B cell (primary cell): Measurements from ENCODE around the gene NCAPH2. TPM values are rescaled to one million over a fixed set of nuclear protein-coding genes. Genes with fewer than 3 reads are reported as not detected.

Experiments used
- ATAC-seq: fragments of 200-7000 bp; cut with Tn5 transposase; one replicate; pipeline ENCODE4 v1.10.0; 2021; ENCODE audit warnings: low read depth, mild to moderate bottlenecking, moderate number of reproducible peaks, moderate library complexity
- CTCF ChIA-PET: fragments of 350-600 bp; sonication (Branson Sonifier 250); formaldehyde crosslinking; loops from one replicate; lab custom pipeline; 2021; ENCODE audit warnings: antibody characterized with exemption, inconsistent platforms; lab: Charles Lee
- POLR2A ChIA-PET: fragments of 350-600 bp; sonication (Branson Sonifier 250); formaldehyde crosslinking; loops from one replicate; lab custom pipeline; 2021; ENCODE audit warnings: antibody characterized with exemption; lab: Charles Lee
- DNase-seq: peaks from one replicate; pipeline ENCODE4 v3.0.0; 2013
- H2AFZ ChIP-seq: 2 replicates; pipeline ENCODE4 v1.6.1; 2012; ENCODE audit warnings: mild to moderate bottlenecking, low read depth, low read length; ENCODE audit not compliant: insufficient read depth, poor library complexity, severe bottlenecking
- H3K27ac ChIP-seq, 2 donors: 1 replicate in 1 of 2; 2 replicates in 1 of 2; pipeline ENCODE4 v1.5.1; 2012 to 2013; ENCODE audit warnings: low read length in 2 of 2, mild to moderate bottlenecking in 2 of 2, moderate library complexity in 1 of 2
- H3K27me3 ChIP-seq, 4 experiments: fragments of 200-600 bp in 1 of 4; sonication (generic) in 1 of 4; replicated peaks in 1 of 4; 1 replicate in 2 of 4; 2 replicates in 2 of 4; pipeline versions ENCODE4 v1.6.1 to v1.7.0; 2013 to 2016; ENCODE audit warnings: low read length in 3 of 4, mild to moderate bottlenecking in 2 of 4, mixed read lengths in 1 of 4, moderate library complexity in 1 of 4; ENCODE audit not compliant: insufficient read depth in 4 of 4, control insufficient read depth in 3 of 4; ENCODE audit errors: control extremely low read depth in 1 of 4
- H3K36me3 ChIP-seq, 2 experiments: replicated peaks in 1 of 2; 1 replicate in 1 of 2; 2 replicates in 1 of 2; pipeline versions ENCODE4 v1.6.1 to v1.7.1; 2013; ENCODE audit warnings: low read length in 1 of 2; ENCODE audit not compliant: insufficient read depth in 2 of 2, control insufficient read depth in 1 of 2; ENCODE audit errors: control extremely low read depth in 1 of 2, extremely low read depth in 1 of 2
- H3K4me1 ChIP-seq, 2 donors: fragments of 200-600 bp in 1 of 2; sonication (generic) in 1 of 2; 1 replicate in 1 of 2; 2 replicates in 1 of 2; pipeline versions ENCODE4 v1.5.1 to v1.6.1; 2013 to 2017; ENCODE audit warnings: low read length in 2 of 2; ENCODE audit not compliant: control insufficient read depth in 2 of 2, insufficient read depth in 2 of 2
- H3K4me2 ChIP-seq: replicated peaks from 2 replicates; pipeline ENCODE3; 2012; ENCODE audit warnings: mild to moderate bottlenecking, low read depth, low read length; ENCODE audit not compliant: poor library complexity, severe bottlenecking
- H3K4me3 ChIP-seq, 5 experiments: fragments of 200-600 bp in 1 of 5; sonication (generic) in 1 of 5; 1 replicate in 3 of 5; 2 replicates in 2 of 5; pipeline versions ENCODE4 v1.5.1 to v1.7.0; 2011 to 2016; ENCODE audit warnings: low read length in 4 of 5, mild to moderate bottlenecking in 4 of 5, low read depth in 2 of 5, control low read depth in 1 of 5, moderate library complexity in 1 of 5; ENCODE audit not compliant: insufficient read depth in 1 of 5; ENCODE audit errors: control extremely low read depth in 1 of 5, extremely low read depth in 1 of 5
- H3K79me2 ChIP-seq: fragments of 200-600 bp; sonication (generic); one replicate; pipeline ENCODE4 v1.6.0; 2016; ENCODE audit warnings: low read length; ENCODE audit not compliant: control insufficient read depth, insufficient read depth
- H3K9ac ChIP-seq: fragments of 200-600 bp; sonication (generic); 2 replicates; pipeline ENCODE4 v1.6.1; 2017; ENCODE audit warnings: mild to moderate bottlenecking, low read length, moderate library complexity
- H3K9me3 ChIP-seq, 3 donors: one replicate each; pipeline versions ENCODE4 v1.6.1 to v1.7.1; 2013; ENCODE audit warnings: low read length in 2 of 3; ENCODE audit not compliant: control insufficient read depth in 2 of 3, insufficient read depth in 1 of 3; ENCODE audit errors: control extremely low read depth in 1 of 3
- H4K20me1 ChIP-seq: 2 replicates; pipeline ENCODE4 v1.6.0; 2012; ENCODE audit warnings: mild to moderate bottlenecking, low read length; ENCODE audit not compliant: insufficient read depth, control insufficient read depth, poor library complexity, severe bottlenecking
- H3K27ac Mint-ChIP-seq: one replicate; pipeline ENCODE4 v1.8.0; 2021; ENCODE audit warnings: mixed read lengths
- H3K27me3 Mint-ChIP-seq: one replicate; pipeline ENCODE4 v1.8.0; 2021; ENCODE audit warnings: mixed read lengths
- H3K4me1 Mint-ChIP-seq: one replicate; pipeline ENCODE4 v1.8.0; 2021; ENCODE audit warnings: mixed read lengths
- H3K4me3 Mint-ChIP-seq: one replicate; pipeline ENCODE4 v1.8.0; 2021; ENCODE audit warnings: mixed read lengths
- H3K9me3 Mint-ChIP-seq: one replicate; pipeline ENCODE4 v1.8.0; 2022; ENCODE audit warnings: mixed read lengths; ENCODE audit not compliant: insufficient read depth
- CTCF ChIP-seq: fragments of 200-600 bp; IDR thresholded peaks from one replicate; pipeline ENCODE4 v1.8.0; 2022; ENCODE audit warnings: antibody characterized with exemption, mild to moderate bottlenecking
- EZH2 ChIP-seq: IDR thresholded peaks from 2 replicates; pipeline ENCODE4 v1.6.1; 2012; ENCODE audit warnings: borderline replicate concordance, low read depth, mild to moderate bottlenecking, moderate library complexity, low read length; ENCODE audit not compliant: insufficient read depth, poor library complexity, severe bottlenecking
- WGBS: methylation state at CpG from one replicate; pipeline ENCODE4 v1.1.5; 2013; ENCODE audit warnings: missing lambda C conversion rate; ENCODE audit not compliant: insufficient coverage; 5-methylcytosine and 5-hydroxymethylcytosine counted together
- intact Hi-C: fragments of 100-400 bp; cut with micrococcal nuclease; formaldehyde crosslinking; loops from one replicate; pipeline ENCODE4 v1.10.0; 2022
- polyA plus RNA-seq: library from polyadenylated mRNA; depleted of rRNA; stranded (reverse); fragments of >200 nt; gene quantifications from 2 replicates; pipeline ENCODE4 v1.2.3, GENCODE V29; 2012
- total RNA-seq, 2 donors: library from RNA; stranded (reverse); fragments of 120-200 nt in 1 of 2; gene quantifications; 1 replicate in 1 of 2; 2 replicates in 1 of 2; pipeline versions ENCODE4 v1.2.3 to v1.2.4, GENCODE V29; 2013 to 2022

Gene NCAPH2
- total and polyA plus RNA-seq, 2 donors (not counting 1 experiment from before 2014, with no cell fraction given): 47.1 to 76.9 TPM

DNA sequence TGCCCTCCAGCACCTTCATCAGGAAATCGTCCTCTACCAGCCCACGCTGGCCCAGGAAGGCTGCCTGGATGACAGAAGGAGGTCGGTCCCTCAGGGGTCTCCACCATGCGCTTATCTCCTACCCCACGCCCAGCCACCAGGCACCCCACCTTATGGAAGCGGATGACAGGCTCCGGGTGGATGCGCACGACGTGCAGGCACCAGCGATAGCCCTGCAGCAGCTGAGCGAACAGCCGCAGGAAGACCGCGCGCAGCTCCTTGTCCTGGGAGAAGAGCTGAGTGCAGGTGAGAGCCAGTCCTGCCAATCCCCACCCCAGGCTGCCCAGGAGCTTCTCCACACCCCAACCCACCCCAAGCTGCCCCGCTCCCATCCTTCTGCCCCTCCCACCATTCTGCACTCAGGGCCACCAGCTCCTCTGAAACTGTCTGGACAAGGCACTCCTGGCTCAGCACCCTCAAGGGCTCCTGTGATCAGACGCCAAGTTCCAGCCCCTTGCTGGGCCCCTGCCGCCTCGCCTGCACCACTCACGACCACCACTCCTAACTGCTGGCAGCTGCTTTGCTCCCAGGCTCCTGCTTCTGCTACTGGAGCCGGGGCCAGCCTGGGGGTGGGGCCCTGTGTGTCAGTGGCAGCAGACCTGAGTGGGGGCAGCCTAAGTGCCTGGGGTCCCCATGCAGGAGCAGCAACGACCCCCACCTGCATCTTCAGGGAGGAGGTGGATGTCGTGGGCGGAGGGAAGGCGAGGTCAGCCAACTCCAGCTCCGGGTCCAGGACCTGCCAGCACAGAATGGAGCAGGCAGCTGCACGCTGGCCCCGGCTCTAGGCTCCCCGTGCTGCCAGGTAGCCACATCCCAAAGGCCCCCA, 42.7 kb upstream of the NCAPH2 start:
- ChIA-PET CTCF (interaction anchor here (2.0 to 2.5 kb wide), 2 partner anchors 15 to 32 kb away, joined by 7 to 8 read pairs; no protein-coding TSS in a partner anchor), POLR2A (no interaction called here)
- Mint-ChIP-seq H3K9me3 (no peaks in the 10 kb centered on the region), H3K4me1 (peaks cover 30% of the 10 kb centered on the region), H3K27ac (no peak overlapping the region), H3K4me3 (no peak overlapping the region), H3K27me3 (no peaks in the 10 kb centered on the region)
- no peak for ATAC-seq
- Histone ChIP-seq H2AFZ (no peak overlapping the region), H3K9ac (no peak overlapping the region), H3K27me3 (no peaks in the 10 kb centered on the region), H3K79me2 (peaks cover 20% of the 10 kb centered on the region), H3K4me1 (peaks cover 23 to 27% of the 10 kb centered on the region in 2 donors), H3K9me3 (no peaks in the 10 kb centered on the region), H4K20me1 (peaks cover 31% of the 10 kb centered on the region), H3K36me3 (peaks cover 0 to 75% of the 10 kb centered on the region in 2 experiments), H3K4me2 (no peak overlapping the region), H3K27ac (no peak overlapping the region), H3K4me3 (no peak overlapping the region)
- WGBS: 97% methylated on average over 25 of the region's 30 CpGs
- TF ChIP-seq CTCF (no peak), EZH2 (no peak)
- intact Hi-C loops: no loop called here
- no peak for DNase-seq

DNA sequence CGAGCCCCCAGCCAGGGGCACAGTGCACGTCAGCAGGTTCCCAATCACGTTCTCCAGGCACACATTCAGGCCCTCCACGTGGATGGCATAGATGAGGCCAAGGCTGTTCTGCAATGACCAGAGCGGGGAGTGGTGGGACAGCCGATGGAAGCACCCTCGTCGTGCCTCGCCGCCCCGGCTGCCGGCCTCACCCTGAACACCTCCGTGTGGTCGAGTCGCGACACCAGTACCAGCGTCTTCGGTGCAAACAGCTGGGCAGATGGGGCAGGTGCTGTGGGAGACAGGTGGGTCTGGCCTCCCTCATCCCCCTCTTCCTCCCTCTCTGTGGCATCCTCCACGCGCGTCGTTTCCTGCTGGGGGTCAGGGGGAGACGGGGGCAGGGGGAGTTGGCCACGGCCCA, 40.7 kb upstream of the NCAPH2 start:
- H3K4me2 ChIP-seq: no peak overlapping the region
- ChIA-PET POLR2A (interaction anchor here (2.6 kb wide), 1 partner anchor 41 kb away, joined by 8 read pairs; the partner anchor contains the start of genes LMF2 and NCAPH2), CTCF (interaction anchor here (1.0 to 2.2 kb wide), 3 partner anchors 13 to 154 kb away, joined by 3 to 6 read pairs (median 6); no protein-coding TSS in a partner anchor)
- peaks cover 40% of the 10 kb centered on the region for H3K79me2 ChIP-seq
- peaks cover 43 to 47% of the 10 kb centered on the region in 2 donors for H3K4me1 ChIP-seq
- Mint-ChIP-seq H3K9me3 (no peaks in the 10 kb centered on the region), H3K4me1 (peaks cover 50% of the 10 kb centered on the region), H3K4me3 (no peak overlapping the region), H3K27me3 (no peaks in the 10 kb centered on the region), H3K27ac (peak overlapping the region; percentile 63)
- 77% methylated on average over 19 of the region's 24 CpGs for WGBS
- H3K27me3 ChIP-seq: no peaks in the 10 kb centered on the region
- intact Hi-C loops: no loop called here
- H4K20me1 ChIP-seq: peaks cover 50% of the 10 kb centered on the region
- peak overlapping the region in 1 of 2 donors; percentile 90 for H3K27ac ChIP-seq
- peaks cover 0 to 61% of the 10 kb centered on the region in 2 experiments for H3K36me3 ChIP-seq
- no peak for TF ChIP-seq EZH2
- TF ChIP-seq CTCF: no peak
- ATAC-seq: no peak
- H3K9me3 ChIP-seq: no peaks in the 10 kb centered on the region
- no peak overlapping the region for H2AFZ ChIP-seq
- DNase-seq: no peak
- no peak overlapping the region for H3K4me3 ChIP-seq
- no peak overlapping the region for H3K9ac ChIP-seq
